Activated naive CD8-positive, alpha-beta T cell treated with anti-CD3 and anti-CD28 coated beads, Interleukin-2, amount 10 ng/mL, durations not matched to agents 7 days and 5 days (primary cell): Measurements from ENCODE around the gene PPP2R5C. TPM values are rescaled to one million over a fixed set of nuclear protein-coding genes. Genes with fewer than 3 reads are reported as not detected.
"Not testable (repeated sequence)": the region's sequence is repeated elsewhere in the genome, so short reads cannot be mapped to it uniquely, and the experiment has no call there.

Experiments used
- ATAC-seq: fragments of 150-1000 bp; cut with Tn5 transposase; one replicate; pipeline ENCODE4 v1.10.0; 2021; ENCODE audit warnings: low read depth, moderate library complexity
- POLR2A ChIA-PET: fragments of 350-600 bp; sonication (Branson Sonifier 250); formaldehyde crosslinking; loops from one replicate; lab custom pipeline; 2021; ENCODE audit warnings: antibody characterized with exemption; lab: Charles Lee
- DNase-seq: peaks from one replicate; pipeline ENCODE4 v3.0.0; 2021
- H3K27ac Mint-ChIP-seq: one replicate; pipeline ENCODE4 v1.8.0; 2022; ENCODE audit warnings: mild to moderate bottlenecking, mixed read lengths
- H3K27me3 Mint-ChIP-seq: one replicate; pipeline ENCODE4 v1.8.0; 2022; ENCODE audit warnings: mild to moderate bottlenecking, moderate library complexity, mixed read lengths
- H3K36me3 Mint-ChIP-seq: one replicate; pipeline ENCODE4 v1.8.0; 2021; ENCODE audit warnings: mild to moderate bottlenecking, mixed read lengths
- H3K4me1 Mint-ChIP-seq: one replicate; pipeline ENCODE4 v1.8.0; 2021; ENCODE audit warnings: mixed read lengths
- H3K4me3 Mint-ChIP-seq: one replicate; pipeline ENCODE4 v1.8.0; 2022; ENCODE audit warnings: mild to moderate bottlenecking, moderate library complexity, mixed read lengths
- H3K9me3 Mint-ChIP-seq: one replicate; pipeline ENCODE4 v1.8.0; 2021; ENCODE audit warnings: mixed read lengths
- total RNA-seq, 2 experiments: library from RNA; stranded (reverse); gene quantifications; one replicate each; pipeline ENCODE4 v1.2.3, GENCODE V29; 2021

PPP2R5C gene
- total RNA-seq, 2 experiments from 2014 or later: 369 to 382 TPM

GRCh38 chr14:101744382-101744781, 17.1 kb upstream of the PPP2R5C start:
- Mint-ChIP-seq H3K27me3 (peaks cover 31% of the 10 kb centered on the region), H3K9me3 (peaks cover 26% of the 10 kb centered on the region)
- H3K4me1 Mint-ChIP-seq, DNase-seq, H3K4me3 Mint-ChIP-seq, ATAC-seq, H3K27ac Mint-ChIP-seq, H3K36me3 Mint-ChIP-seq, POLR2A ChIA-PET: not testable (repeated sequence)

DNA sequence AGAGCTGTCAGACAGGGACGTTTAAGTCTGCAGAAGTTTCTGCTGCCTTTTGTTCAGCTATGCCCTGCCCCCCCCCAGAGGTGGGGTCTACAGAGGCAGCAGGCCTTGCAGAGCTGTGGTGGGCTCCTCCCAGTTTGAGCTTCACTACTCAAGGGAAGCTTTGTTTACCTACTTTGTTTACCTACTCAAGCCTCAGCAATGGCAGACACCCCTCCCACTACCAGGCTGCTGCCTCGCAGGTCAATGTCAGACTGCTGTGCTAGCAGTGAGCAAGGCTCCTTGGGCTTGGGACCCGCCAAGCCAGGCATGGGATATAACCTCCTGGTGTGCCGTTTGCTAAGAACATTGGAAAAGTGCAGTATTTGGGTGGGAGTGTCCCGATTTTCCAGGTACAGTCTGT, 11.8 kb upstream of the PPP2R5C start:
- POLR2A ChIA-PET, DNase-seq, H3K4me3 Mint-ChIP-seq, H3K27ac Mint-ChIP-seq, H3K4me1 Mint-ChIP-seq, ATAC-seq, H3K36me3 Mint-ChIP-seq: not testable (repeated sequence)
- Mint-ChIP-seq H3K9me3 (peaks cover 14% of the 10 kb centered on the region), H3K27me3 (peaks cover 64% of the 10 kb centered on the region)

DNA sequence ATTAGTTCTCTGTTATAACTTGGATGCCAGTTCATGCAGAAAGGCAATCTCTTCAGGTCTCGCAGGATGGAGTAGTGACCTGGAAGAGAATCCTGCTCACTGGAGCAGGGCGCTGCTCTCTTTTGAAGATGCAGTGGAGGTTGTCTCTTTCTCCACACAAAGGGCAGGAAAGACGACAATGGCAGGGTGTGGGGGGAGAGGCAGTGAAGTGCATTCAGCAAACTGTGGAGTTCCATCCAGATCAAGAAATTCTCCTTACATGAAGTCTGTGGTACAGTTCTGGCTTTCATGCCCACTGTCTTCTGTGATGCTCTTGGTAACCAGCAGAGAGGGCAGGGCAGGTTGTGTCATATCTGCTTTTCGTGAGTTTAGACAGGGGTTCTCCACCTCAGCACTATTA, 6.6 kb upstream of the PPP2R5C start:
- peaks cover 3% of the 10 kb centered on the region for H3K4me1 Mint-ChIP-seq
- ATAC-seq (no peak), DNase-seq (no peak)
- peaks cover 3% of the 10 kb centered on the region for H3K9me3 Mint-ChIP-seq
- H3K36me3 Mint-ChIP-seq: peaks cover 2% of the 10 kb centered on the region
- no peak overlapping the region for H3K4me3 Mint-ChIP-seq
- no peak overlapping the region for H3K27ac Mint-ChIP-seq
- peaks cover 45% of the 10 kb centered on the region for H3K27me3 Mint-ChIP-seq
- POLR2A ChIA-PET: no interaction called here

GRCh38 chr14:101755591-101756324, 5.8 kb upstream of the PPP2R5C start:
- H3K4me1 Mint-ChIP-seq: peaks cover 6% of the 10 kb centered on the region
- no peak for ATAC-seq
- H3K36me3 Mint-ChIP-seq: no peaks in the 10 kb centered on the region
- no peak for DNase-seq
- peaks cover 3% of the 10 kb centered on the region for H3K9me3 Mint-ChIP-seq
- POLR2A ChIA-PET: no interaction called here
- H3K27ac Mint-ChIP-seq: no peak overlapping the region
- no peak overlapping the region for H3K4me3 Mint-ChIP-seq
- peaks cover 40% of the 10 kb centered on the region for H3K27me3 Mint-ChIP-seq

DNA sequence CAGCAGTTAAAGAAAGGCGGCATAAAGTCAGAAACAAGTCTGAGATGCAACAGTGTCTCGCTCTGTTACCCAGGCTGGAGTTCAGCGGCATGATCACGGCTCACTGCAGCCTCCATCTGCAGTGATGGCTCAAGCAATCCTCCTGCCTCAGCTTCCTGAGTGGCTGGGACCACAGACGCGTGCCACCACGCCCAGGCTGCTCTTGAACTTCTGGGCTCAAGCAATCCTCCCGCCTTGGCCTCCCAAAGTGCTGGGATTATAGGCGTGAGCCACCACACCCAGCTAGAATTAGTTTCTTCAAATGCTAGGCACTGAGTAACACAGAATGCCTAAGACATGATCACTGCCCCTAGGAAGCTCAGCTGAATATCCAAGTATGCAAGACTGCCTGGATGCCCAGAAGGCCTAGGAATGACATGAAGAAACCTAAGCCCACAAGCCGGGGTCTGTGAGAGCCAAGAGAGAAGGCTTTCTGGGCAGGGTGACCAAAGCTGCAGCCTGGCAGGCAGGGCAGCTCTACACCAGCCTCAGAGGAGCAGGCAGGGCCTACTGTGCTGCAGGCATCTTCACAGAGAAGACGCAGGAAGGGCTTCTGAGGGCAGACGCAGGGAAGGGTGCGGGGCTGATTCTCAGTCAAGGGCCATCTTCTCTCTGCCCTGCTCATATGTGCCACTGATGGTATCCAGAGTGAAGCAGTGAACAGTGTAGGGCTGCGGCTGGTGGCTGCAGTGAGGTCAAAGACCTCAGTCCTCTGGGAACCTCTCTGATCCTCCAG, 4.3 kb upstream of the PPP2R5C start:
- H3K27me3 Mint-ChIP-seq: peaks cover 28% of the 10 kb centered on the region
- no peak overlapping the region for H3K4me3 Mint-ChIP-seq
- DNase-seq (no peak), ATAC-seq (no peak)
- peaks cover 1% of the 10 kb centered on the region for H3K9me3 Mint-ChIP-seq
- peaks cover 6% of the 10 kb centered on the region for H3K4me1 Mint-ChIP-seq
- no peaks in the 10 kb centered on the region for H3K36me3 Mint-ChIP-seq
- no peak overlapping the region for H3K27ac Mint-ChIP-seq
- POLR2A ChIA-PET: interaction anchor here (0.6 kb wide), 1 partner anchor 71 kb away, joined by 3 read pairs; no protein-coding TSS in a partner anchor

DNA sequence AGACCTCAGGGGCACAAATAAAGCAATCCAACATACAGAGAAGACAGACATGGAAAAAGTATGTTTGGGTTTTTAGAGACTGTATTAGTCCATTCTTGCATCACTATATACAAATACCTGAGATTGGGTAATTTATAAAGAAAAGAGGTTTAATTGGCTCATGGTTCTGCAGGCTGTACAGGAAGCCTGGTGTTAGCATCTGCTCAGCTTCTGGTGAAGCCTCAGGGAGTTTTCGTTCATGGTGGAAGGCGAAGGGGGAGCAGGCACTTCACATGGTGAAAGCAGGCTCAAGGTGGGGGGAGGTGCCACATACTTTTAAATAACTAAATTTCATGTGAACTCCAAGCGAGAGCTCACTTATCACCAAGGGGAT, 3.7 kb upstream of the PPP2R5C start:
- no peak overlapping the region for H3K4me3 Mint-ChIP-seq
- ATAC-seq: no peak
- POLR2A ChIA-PET: interaction anchor here (0.6 kb wide), 1 partner anchor 70 kb away, joined by 3 read pairs; no protein-coding TSS in a partner anchor
- H3K9me3 Mint-ChIP-seq: peaks cover 1% of the 10 kb centered on the region
- H3K27ac Mint-ChIP-seq: no peak overlapping the region
- H3K36me3 Mint-ChIP-seq: no peaks in the 10 kb centered on the region
- peaks cover 11% of the 10 kb centered on the region for H3K4me1 Mint-ChIP-seq
- DNase-seq: no peak
- H3K27me3 Mint-ChIP-seq: peaks cover 25% of the 10 kb centered on the region

- no peak for DNase-seq
- no peak overlapping the region for H3K27ac Mint-ChIP-seq
- POLR2A ChIA-PET: no interaction called here
- no peaks in the 10 kb centered on the region for H3K9me3 Mint-ChIP-seq
- peaks cover 17% of the 10 kb centered on the region for H3K27me3 Mint-ChIP-seq
- H3K4me3 Mint-ChIP-seq: no peak overlapping the region
- peaks cover 11% of the 10 kb centered on the region for H3K4me1 Mint-ChIP-seq
- peaks cover 2% of the 10 kb centered on the region for H3K36me3 Mint-ChIP-seq
- ATAC-seq: no peak
Measured at GRCh38 chr14:101758913-101759593, 2.5 kb upstream of the PPP2R5C start.

GRCh38 chr14:101760138-101761011, 1.1 kb upstream of the PPP2R5C start:
- H3K27me3 Mint-ChIP-seq: peaks cover 7% of the 10 kb centered on the region
- peaks cover 13% of the 10 kb centered on the region for H3K4me1 Mint-ChIP-seq
- peak overlapping the region; percentile 55 for H3K27ac Mint-ChIP-seq
- peak; percentile 91 for DNase-seq
- peak overlapping the region; percentile 75 for H3K4me3 Mint-ChIP-seq
- H3K36me3 Mint-ChIP-seq: peaks cover 2% of the 10 kb centered on the region
- H3K9me3 Mint-ChIP-seq: no peaks in the 10 kb centered on the region
- peak; percentile 62 for ATAC-seq
- POLR2A ChIA-PET: interaction anchor here (0.6 to 1.4 kb wide), 7 partner anchors 10 to 1193 kb away, joined by 3 to 11 read pairs (median 3); no protein-coding TSS in a partner anchor

DNA sequence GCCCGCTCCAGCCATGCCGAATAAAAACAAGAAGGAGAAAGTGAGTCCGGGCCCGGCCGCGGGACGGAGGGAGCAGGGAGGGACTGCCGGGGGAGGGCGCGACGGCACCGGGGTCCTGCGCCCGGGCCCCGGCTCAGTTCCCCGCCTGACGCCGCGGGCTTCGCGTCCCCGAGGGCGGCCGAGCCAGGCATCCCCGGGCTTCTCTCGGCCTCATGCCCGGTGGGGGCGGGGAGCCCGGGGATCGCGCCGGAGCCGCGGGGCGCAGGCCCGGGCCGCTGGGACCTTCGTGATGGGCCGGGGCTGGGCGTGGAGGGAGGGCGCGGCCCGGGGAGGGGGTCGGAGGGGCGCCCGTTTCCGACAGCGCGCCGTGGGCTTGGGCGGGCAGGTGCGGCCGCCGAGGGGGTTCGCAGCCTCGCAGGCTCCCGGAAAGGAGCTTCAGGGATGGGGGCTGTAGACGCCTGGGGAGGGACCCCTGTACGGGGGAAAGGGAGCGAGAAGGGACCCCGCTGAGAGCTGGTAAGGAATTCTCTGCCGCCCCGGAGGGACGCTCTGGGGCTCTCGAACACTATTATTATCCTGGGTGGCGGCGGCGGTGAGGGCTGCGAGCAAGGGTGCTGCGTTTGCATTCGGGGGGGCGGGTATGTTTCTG, 496 bp downstream of the PPP2R5C start:
- Mint-ChIP-seq H3K36me3 (peaks cover 2% of the 10 kb centered on the region), H3K9me3 (no peaks in the 10 kb centered on the region), H3K27ac (peak overlapping the region; percentile 80), H3K4me1 (peaks cover 14% of the 10 kb centered on the region), H3K4me3 (peak overlapping the region; percentile 89), H3K27me3 (peaks cover 7% of the 10 kb centered on the region)
- DNase-seq (peak; percentile 75), ATAC-seq (peak; percentile 15)
- POLR2A ChIA-PET: interaction anchor here (0.6 to 1.8 kb wide), 6 partner anchors 9 to 108 kb away, joined by 3 to 7 read pairs (median 4); no protein-coding TSS in a partner anchor

GRCh38 chr14:101762530-101763101, 1.1 kb downstream of the PPP2R5C start:
- DNase-seq (no peak), ATAC-seq (no peak)
- H3K27ac Mint-ChIP-seq: peak overlapping the region; percentile 80
- peaks cover 2% of the 10 kb centered on the region for H3K36me3 Mint-ChIP-seq
- peak overlapping the region; percentile 89 for H3K4me3 Mint-ChIP-seq
- peaks cover 14% of the 10 kb centered on the region for H3K4me1 Mint-ChIP-seq
- POLR2A ChIA-PET: interaction anchor here (0.6 to 1.8 kb wide), 6 partner anchors 8 to 107 kb away, joined by 3 to 7 read pairs (median 4); no protein-coding TSS in a partner anchor
- peaks cover 7% of the 10 kb centered on the region for H3K27me3 Mint-ChIP-seq
- no peaks in the 10 kb centered on the region for H3K9me3 Mint-ChIP-seq

DNA sequence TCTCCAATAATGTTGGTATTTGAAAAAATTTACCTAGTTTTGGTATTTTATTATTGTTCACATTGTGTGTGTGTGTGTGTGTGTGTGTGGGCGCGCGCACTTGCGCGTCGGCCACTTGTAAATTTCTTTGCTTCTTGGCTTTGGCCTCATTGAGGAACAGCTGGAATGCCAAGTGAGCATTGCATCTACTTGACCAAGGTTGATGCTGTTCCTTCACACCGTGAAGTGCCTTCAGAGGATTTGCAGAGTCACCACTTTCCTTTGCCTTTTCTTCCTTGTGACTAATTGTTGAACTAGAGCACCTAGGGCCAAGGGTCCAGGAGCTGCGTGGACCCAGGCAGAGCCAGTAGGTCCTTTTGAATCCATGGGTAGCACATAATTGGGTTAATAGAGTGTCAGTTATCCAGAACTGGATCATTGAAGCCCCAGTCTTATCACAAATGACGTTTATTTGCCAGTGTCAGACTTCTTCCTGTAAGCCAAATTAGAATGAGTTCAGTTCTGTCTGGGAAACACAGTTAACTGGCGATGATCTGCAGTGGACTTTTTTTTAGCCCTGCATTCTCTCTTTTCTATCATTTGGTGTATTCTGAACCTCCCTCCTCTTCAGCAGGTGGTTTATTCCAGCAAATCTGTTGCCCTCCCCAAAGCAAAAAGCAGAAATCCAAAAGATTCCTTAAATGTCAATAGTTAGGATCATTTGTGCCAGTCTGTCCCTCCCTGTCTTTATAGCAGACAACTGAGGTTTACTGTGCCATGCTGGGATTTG, 2.6 kb downstream of the PPP2R5C start:
- ATAC-seq (no peak), DNase-seq (no peak)
- H3K4me1 Mint-ChIP-seq: peaks cover 12% of the 10 kb centered on the region
- no peak overlapping the region for H3K27ac Mint-ChIP-seq
- H3K9me3 Mint-ChIP-seq: no peaks in the 10 kb centered on the region
- POLR2A ChIA-PET: interaction anchor here (0.6 to 1.1 kb wide), 2 partner anchors 20 to 46 kb away, joined by 3 to 4 read pairs; no protein-coding TSS in a partner anchor
- H3K27me3 Mint-ChIP-seq: peaks cover 3% of the 10 kb centered on the region
- H3K36me3 Mint-ChIP-seq: peaks cover 2% of the 10 kb centered on the region
- no peak overlapping the region for H3K4me3 Mint-ChIP-seq
